ENCODE data around the gene NAALADL2. TPM values are rescaled to one million over a fixed set of nuclear protein-coding genes. Genes with fewer than 3 reads are reported as not detected.
"Not testable (repeated sequence)": the region's sequence is repeated elsewhere in the genome, so short reads cannot be mapped to it uniquely, and the experiment has no call there.

Gene NAALADL2
- total and polyA plus RNA-seq, 2 donors from 2014 or later = 2.0 to 20.2 TPM

DNA sequence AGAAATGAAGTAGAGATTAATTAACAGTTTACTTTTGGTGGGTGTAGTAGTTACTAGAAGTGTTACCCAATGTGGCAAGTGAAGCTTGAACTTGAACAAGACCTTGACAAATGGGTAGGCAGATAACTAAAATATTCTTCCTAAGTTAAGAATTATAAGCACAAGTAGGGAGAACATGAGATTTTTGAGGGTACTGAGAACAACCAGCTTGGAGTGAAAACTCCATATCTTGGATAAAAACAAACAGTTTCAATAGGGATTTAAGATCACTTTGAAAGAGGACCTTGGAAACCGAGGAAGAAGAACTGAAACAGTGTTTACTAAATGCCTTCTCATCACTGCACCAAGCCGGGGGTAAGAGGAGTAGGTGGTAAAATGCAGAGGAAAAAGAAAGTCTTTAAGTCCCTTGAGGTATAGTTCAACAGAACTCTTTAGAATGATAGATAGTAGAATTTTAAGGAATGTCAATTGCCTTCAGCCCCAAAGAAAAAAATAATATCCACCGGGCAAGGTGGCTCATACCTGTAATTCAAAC lies 496.7 kb downstream of the NAALADL2 start:
- FAIRE-seq (no peak), DNase-seq (no peak)
- Histone ChIP-seq H3K4me3 (ENCODE audit: low read length in 3 of 3) (no peak overlapping the region), H3K4me1 (ENCODE audit: control insufficient read depth in 2 of 3, insufficient read depth in 2 of 3, low read depth in 1 of 3, low read length in 3 of 3) (no peaks in the 10 kb centered on the region), H3K9ac (ENCODE audit: low read length in 3 of 3) (no peak overlapping the region), H3K27ac (ENCODE audit: low read depth in 2 of 2, low read length in 2 of 2) (no peak overlapping the region), H3K36me3 (ENCODE audit: control insufficient read depth in 2 of 3, insufficient read depth in 3 of 3, low read length in 3 of 3) (no peaks in the 10 kb centered on the region), H3K27me3 (ENCODE audit: control insufficient read depth, insufficient read depth, low read length) (no peaks in the 10 kb centered on the region), H3K9me3 (ENCODE audit: control insufficient read depth in 2 of 3, insufficient read depth in 1 of 3, low read length in 3 of 3) (no peaks in the 10 kb centered on the region)
- intact Hi-C loops (cut with DNase I) = no loop called here
- TF ChIP-seq, protein P1, sequence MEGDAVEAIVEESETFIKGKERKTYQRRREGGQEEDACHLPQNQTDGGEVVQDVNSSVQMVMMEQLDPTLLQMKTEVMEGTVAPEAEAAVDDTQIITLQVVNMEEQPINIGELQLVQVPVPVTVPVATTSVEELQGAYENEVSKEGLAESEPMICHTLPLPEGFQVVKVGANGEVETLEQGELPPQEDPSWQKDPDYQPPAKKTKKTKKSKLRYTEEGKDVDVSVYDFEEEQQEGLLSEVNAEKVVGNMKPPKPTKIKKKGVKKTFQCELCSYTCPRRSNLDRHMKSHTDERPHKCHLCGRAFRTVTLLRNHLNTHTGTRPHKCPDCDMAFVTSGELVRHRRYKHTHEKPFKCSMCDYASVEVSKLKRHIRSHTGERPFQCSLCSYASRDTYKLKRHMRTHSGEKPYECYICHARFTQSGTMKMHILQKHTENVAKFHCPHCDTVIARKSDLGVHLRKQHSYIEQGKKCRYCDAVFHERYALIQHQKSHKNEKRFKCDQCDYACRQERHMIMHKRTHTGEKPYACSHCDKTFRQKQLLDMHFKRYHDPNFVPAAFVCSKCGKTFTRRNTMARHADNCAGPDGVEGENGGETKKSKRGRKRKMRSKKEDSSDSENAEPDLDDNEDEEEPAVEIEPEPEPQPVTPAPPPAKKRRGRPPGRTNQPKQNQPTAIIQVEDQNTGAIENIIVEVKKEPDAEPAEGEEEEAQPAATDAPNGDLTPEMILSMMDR (IDR thresholded peaks at IDR 0.05; ENCODE audit: borderline replicate concordance, extremely low read depth, insufficient read depth) = no peak

DNA sequence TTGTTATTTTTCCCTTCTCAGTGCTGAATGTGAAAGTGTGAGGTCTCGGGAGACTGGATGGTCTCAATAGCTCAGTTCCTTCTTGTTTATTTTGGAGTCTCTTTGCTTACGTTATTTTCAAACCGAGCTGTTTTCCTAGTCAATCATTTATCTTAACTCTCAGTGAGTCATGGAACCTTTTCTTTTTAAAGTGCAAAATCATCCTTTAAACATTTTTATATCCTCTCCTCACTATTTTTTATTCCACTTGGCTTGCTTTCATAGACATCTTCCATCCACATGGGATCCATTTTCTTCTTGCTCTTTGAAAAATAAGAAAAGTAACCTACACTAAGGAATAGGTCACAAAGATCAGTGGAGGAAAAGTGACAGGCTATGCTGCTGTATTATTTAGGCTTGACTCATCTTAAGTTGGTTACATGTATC lies 497.8 kb downstream of the NAALADL2 start:
- Histone ChIP-seq H3K9ac (ENCODE audit: low read length in 3 of 3) (no peak overlapping the region), H3K27me3 (ENCODE audit: control insufficient read depth, insufficient read depth, low read length) (no peaks in the 10 kb centered on the region), H3K9me3 (ENCODE audit: control insufficient read depth in 2 of 3, insufficient read depth in 1 of 3, low read length in 3 of 3) (no peaks in the 10 kb centered on the region), H3K4me1 (ENCODE audit: control insufficient read depth in 2 of 3, insufficient read depth in 2 of 3, low read depth in 1 of 3, low read length in 3 of 3) (no peaks in the 10 kb centered on the region), H3K27ac (ENCODE audit: low read depth in 2 of 2, low read length in 2 of 2) (no peak overlapping the region), H3K36me3 (ENCODE audit: control insufficient read depth in 2 of 3, insufficient read depth in 3 of 3, low read length in 3 of 3) (no peaks in the 10 kb centered on the region), H3K4me3 (ENCODE audit: low read length in 3 of 3) (no peak overlapping the region)
- no peak for DNase-seq
- intact Hi-C loops (cut with DNase I) = no loop called here
- TF ChIP-seq, protein P1 (IDR thresholded peaks at IDR 0.05; ENCODE audit: borderline replicate concordance, extremely low read depth, insufficient read depth) = no peak
- no peak for FAIRE-seq

DNA sequence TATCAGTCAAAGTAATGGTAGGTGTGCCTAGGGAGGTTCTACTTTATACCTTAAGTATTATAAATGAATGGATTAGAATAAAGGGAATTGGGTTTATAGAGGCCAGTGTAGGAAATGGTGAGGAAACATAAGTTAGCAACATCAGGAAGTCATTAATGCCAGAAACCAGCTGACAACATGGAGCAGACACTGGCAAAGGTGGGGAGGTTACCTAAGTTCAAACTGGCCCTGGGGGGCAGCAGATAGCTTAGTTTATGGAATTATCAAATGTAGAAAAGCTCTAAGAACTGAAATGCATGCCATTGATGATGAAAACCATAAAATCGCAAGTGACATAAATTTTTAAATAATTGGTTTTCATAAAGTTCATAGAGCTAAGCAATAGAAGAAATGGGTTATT lies 498.6 kb downstream of the NAALADL2 start:
- peaks cover 0 to 4% (median 3%) of the 10 kb centered on the region in 3 donors for H3K9me3 ChIP-seq (ENCODE audit: control insufficient read depth in 2 of 3, insufficient read depth in 1 of 3, low read length in 3 of 3)
- H3K4me1 ChIP-seq (ENCODE audit: control insufficient read depth in 2 of 3, insufficient read depth in 2 of 3, low read depth in 1 of 3, low read length in 3 of 3) = no peaks in the 10 kb centered on the region
- no peaks in the 10 kb centered on the region for H3K36me3 ChIP-seq (ENCODE audit: control insufficient read depth in 2 of 3, insufficient read depth in 3 of 3, low read length in 3 of 3)
- no peak overlapping the region for H3K4me3 ChIP-seq (ENCODE audit: low read length in 3 of 3)
- H3K27ac ChIP-seq (ENCODE audit: low read depth in 2 of 2, low read length in 2 of 2) = no peak overlapping the region
- DNase-seq (no peak), FAIRE-seq (no peak)
- no peak overlapping the region for H3K9ac ChIP-seq (ENCODE audit: low read length in 3 of 3)
- H3K27me3 ChIP-seq (ENCODE audit: control insufficient read depth, insufficient read depth, low read length) = no peaks in the 10 kb centered on the region
- intact Hi-C loops (cut with DNase I) = no loop called here
- TF ChIP-seq, protein P1 (IDR thresholded peaks at IDR 0.05; ENCODE audit: borderline replicate concordance, extremely low read depth, insufficient read depth) = no peak

DNA sequence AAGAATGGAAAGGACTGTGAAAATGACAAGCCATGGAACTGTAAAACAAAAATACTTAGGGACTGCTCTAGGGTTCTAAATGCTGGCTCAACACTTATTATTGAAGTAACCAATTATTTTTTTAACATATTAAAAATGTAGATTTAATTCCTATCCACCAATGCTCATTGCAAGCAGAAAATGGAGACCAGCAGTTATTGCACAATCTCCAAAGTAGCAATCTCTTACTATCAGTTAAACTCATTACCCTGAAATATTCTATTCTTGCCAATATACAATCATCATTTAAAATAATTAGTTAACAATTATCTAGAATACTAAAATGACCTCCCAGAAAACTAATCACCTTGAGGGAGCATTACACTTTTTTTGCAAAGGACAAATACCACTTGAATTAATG lies 499.8 kb downstream of the NAALADL2 start:
- no peak for FAIRE-seq
- H3K27me3 ChIP-seq (ENCODE audit: control insufficient read depth, insufficient read depth, low read length) = no peaks in the 10 kb centered on the region
- DNase-seq = no peak
- H3K4me3 ChIP-seq (ENCODE audit: low read length in 3 of 3) = no peak overlapping the region
- peaks cover 0 to 5% (median 4%) of the 10 kb centered on the region in 3 donors for H3K9me3 ChIP-seq (ENCODE audit: control insufficient read depth in 2 of 3, insufficient read depth in 1 of 3, low read length in 3 of 3)
- intact Hi-C loops (cut with DNase I) = no loop called here
- no peaks in the 10 kb centered on the region for H3K4me1 ChIP-seq (ENCODE audit: control insufficient read depth in 2 of 3, insufficient read depth in 2 of 3, low read depth in 1 of 3, low read length in 3 of 3)
- TF ChIP-seq, protein P1 (IDR thresholded peaks at IDR 0.05; ENCODE audit: borderline replicate concordance, extremely low read depth, insufficient read depth) = no peak
- H3K9ac ChIP-seq (ENCODE audit: low read length in 3 of 3) = no peak overlapping the region
- H3K36me3 ChIP-seq (ENCODE audit: control insufficient read depth in 2 of 3, insufficient read depth in 3 of 3, low read length in 3 of 3) = no peaks in the 10 kb centered on the region
- no peak overlapping the region for H3K27ac ChIP-seq (ENCODE audit: low read depth in 2 of 2, low read length in 2 of 2)

DNA sequence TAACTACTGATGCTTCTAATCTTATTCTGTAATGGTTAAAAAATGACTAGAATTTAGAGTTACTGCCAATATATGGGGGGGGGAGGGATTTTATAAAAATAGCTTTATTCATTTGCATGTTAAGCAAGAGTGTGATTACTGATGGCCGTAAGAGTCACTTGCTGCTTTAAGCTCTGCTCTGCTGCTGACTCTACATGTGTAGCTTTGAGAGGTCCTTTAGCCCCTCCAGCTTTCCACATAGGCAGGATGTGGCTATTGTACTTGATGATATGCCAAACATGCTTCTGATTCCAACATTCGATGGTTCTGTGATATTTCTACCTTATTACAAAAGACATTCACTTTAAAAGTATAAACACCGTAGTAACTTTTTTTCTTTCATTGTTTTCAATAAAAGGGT lies 511.3 kb downstream of the NAALADL2 start:
- H3K27ac ChIP-seq (ENCODE audit: low read depth in 2 of 2, low read length in 2 of 2); H3K9me3 ChIP-seq (ENCODE audit: control insufficient read depth in 2 of 3, insufficient read depth in 1 of 3, low read length in 3 of 3); intact Hi-C loops (cut with DNase I); FAIRE-seq; DNase-seq; H3K36me3 ChIP-seq (ENCODE audit: control insufficient read depth in 2 of 3, insufficient read depth in 3 of 3, low read length in 3 of 3); H3K9ac ChIP-seq (ENCODE audit: low read length in 3 of 3); H3K4me1 ChIP-seq (ENCODE audit: control insufficient read depth in 2 of 3, insufficient read depth in 2 of 3, low read depth in 1 of 3, low read length in 3 of 3); H3K4me3 ChIP-seq (ENCODE audit: low read length in 3 of 3); H3K27me3 ChIP-seq (ENCODE audit: control insufficient read depth, insufficient read depth, low read length): not testable (repeated sequence)

All from kidney (tissue), 14 donors.